Gastroesophageal sphincter (tissue), 3 donors: Measurements from ENCODE around the gene NR2E1.

Experiments used
- EP300 ChIP-seq: sonication (generic); formaldehyde crosslinking; IDR thresholded peaks from one replicate; pipeline ENCODE4 v1.6.1; 2017; ENCODE audit warnings: antibody characterized with exemption, mild to moderate bottlenecking
- POLR2AphosphoS5 ChIP-seq: sonication (generic); formaldehyde crosslinking; IDR thresholded peaks from one replicate; pipeline ENCODE4 v1.6.1; 2017; ENCODE audit warnings: antibody characterized with exemption
- TF ChIP-seq, protein P1 (sequence below), 4 experiments: fragments of 200-600 bp in 2 of 4; fragments of 450-650 bp in 2 of 4; sonication (generic) in 1 of 4; IDR thresholded peaks; one replicate each; pipeline ENCODE4 v1.5.1; 2017 to 2019; ENCODE audit warnings: antibody characterized with exemption in 4 of 4, mild to moderate bottlenecking in 2 of 4, moderate library complexity in 2 of 4

DNA sequence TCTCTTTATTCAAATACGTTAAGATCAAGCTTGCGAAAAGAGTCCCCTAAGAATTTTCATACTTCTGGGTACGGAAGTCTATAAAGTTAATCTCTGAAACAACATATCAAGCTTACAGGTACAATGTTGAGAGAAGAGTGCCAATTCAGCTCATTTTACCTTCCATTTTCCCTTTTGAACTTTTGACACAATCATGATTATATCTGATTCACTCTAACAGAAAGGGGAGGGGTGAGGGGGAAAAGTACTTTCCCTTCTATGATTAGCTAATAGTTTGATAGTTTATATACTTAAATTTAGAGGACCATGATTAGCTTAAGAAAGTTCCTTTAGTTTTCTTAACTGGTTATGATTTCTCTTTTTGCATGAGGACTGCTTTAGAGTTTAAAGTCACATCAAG, 61.5 kb downstream of the NR2E1 start:
- TF ChIP-seq POLR2AphosphoS5 (no peak), EP300 (no peak)
- TF ChIP-seq, protein P1, sequence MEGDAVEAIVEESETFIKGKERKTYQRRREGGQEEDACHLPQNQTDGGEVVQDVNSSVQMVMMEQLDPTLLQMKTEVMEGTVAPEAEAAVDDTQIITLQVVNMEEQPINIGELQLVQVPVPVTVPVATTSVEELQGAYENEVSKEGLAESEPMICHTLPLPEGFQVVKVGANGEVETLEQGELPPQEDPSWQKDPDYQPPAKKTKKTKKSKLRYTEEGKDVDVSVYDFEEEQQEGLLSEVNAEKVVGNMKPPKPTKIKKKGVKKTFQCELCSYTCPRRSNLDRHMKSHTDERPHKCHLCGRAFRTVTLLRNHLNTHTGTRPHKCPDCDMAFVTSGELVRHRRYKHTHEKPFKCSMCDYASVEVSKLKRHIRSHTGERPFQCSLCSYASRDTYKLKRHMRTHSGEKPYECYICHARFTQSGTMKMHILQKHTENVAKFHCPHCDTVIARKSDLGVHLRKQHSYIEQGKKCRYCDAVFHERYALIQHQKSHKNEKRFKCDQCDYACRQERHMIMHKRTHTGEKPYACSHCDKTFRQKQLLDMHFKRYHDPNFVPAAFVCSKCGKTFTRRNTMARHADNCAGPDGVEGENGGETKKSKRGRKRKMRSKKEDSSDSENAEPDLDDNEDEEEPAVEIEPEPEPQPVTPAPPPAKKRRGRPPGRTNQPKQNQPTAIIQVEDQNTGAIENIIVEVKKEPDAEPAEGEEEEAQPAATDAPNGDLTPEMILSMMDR (IDR thresholded peaks at IDR 0.05) = no peak
